K562 (cell line): ENCODE data around the gene DEFB110. TPM values are rescaled to one million over a fixed set of nuclear protein-coding genes. Genes with fewer than 3 reads are reported as not detected.

ENCODE experiments used
- ATAC-seq: fragments of 200-7000 bp; cut with Tn5 transposase; 3 replicates; pipeline ENCODE4 v1.9.1; 2020; ENCODE audit warnings: moderate library complexity
- BruUV-seq: library from RNA; stranded (reverse); fragments of 400-500 nt; replicated peaks from 2 replicates; lab custom pipeline; 2021; lab: Mats Ljungman, UMichigan
- CTCF ChIA-PET: fragments of 300-600 bp; formaldehyde crosslinking; extraction: SDS; loops from one replicate; lab custom pipeline; 2021; ENCODE audit warnings: low intra/inter-chr PET ratio; lab: Yijun Ruan, JAX
- POLR2A ChIA-PET: fragments of 300-600, 350-650 bp; sonication (Branson Sonifier 250); formaldehyde crosslinking; extraction: SDS; loops from one replicate; lab custom pipeline; 2021; ENCODE audit warnings: antibody characterized with exemption, inconsistent platforms; lab: Yijun Ruan, JAX
- DNase-seq, 4 experiments: peaks; one replicate each; pipeline versions ENCODE4 v3.0.0 to v3.0.0-alpha.2; 2011 to 2018; ENCODE audit warnings: low spot score in 3 of 4, mixed read lengths in 3 of 4; ENCODE audit errors: extremely low read depth in 1 of 4
- FAIRE-seq: peaks from 2 replicates; lab custom pipeline; 2011; peaks lifted over from hg19 to GRCh38; lab: Jason Lieb, UNC
- H2AFZ ChIP-seq: 2 replicates; pipeline ENCODE4 v1.6.0; 2011; ENCODE audit warnings: low read depth, low read length, control low read depth, inconsistent platforms
- H3K27ac ChIP-seq: fragments of 200-600 bp; 3 replicates; pipeline ENCODE4 v1.8.0; 2011; ENCODE audit warnings: low read depth, mild to moderate bottlenecking, control low read depth, inconsistent platforms, low read length, moderate library complexity, mixed read lengths; ENCODE audit errors: extremely low read depth
- H3K27me3 ChIP-seq, 2 experiments: fragments of 300-600 bp in 1 of 2; 2 replicates in 1 of 2; 3 replicates in 1 of 2; pipeline versions ENCODE4 v1.6.0 to v1.8.0; 2011; ENCODE audit warnings: inconsistent platforms in 2 of 2, low read length in 2 of 2, mild to moderate bottlenecking in 1 of 2, mixed read lengths in 1 of 2, moderate library complexity in 1 of 2; ENCODE audit not compliant: control insufficient read depth in 2 of 2, insufficient read depth in 2 of 2
- H3K36me3 ChIP-seq: fragments of 300-600 bp; 3 replicates; pipeline ENCODE4 v1.8.0; 2011; ENCODE audit warnings: mild to moderate bottlenecking, low read length, inconsistent platforms; ENCODE audit not compliant: control insufficient read depth, insufficient read depth
- H3K4me1 ChIP-seq, 2 experiments: fragments of 200-600 bp in 1 of 2; replicated peaks in 1 of 2; 2 replicates in 1 of 2; 3 replicates in 1 of 2; pipeline versions ENCODE4 v1.5.1 to v1.8.0; 2011; ENCODE audit warnings: inconsistent platforms in 2 of 2, low read length in 2 of 2, mild to moderate bottlenecking in 1 of 2, mixed read lengths in 1 of 2, moderate library complexity in 1 of 2; ENCODE audit not compliant: control insufficient read depth in 2 of 2, insufficient read depth in 2 of 2
- H3K4me2 ChIP-seq: 2 replicates; pipeline ENCODE4 v1.6.1; 2011; ENCODE audit warnings: low read length, control low read depth, inconsistent platforms, mixed read lengths; ENCODE audit not compliant: insufficient read depth
- H3K4me3 ChIP-seq: fragments of 200-600 bp; sonication (generic), shearing (Covaris generic); 2 replicates; pipeline ENCODE4 v1.5.1; 2016; ENCODE audit warnings: control low read depth, inconsistent platforms
- H3K79me2 ChIP-seq: fragments of 200-600 bp; 3 replicates; pipeline ENCODE4 v1.8.0; 2011; ENCODE audit warnings: low read length, inconsistent platforms; ENCODE audit not compliant: control insufficient read depth, insufficient read depth
- H3K9ac ChIP-seq, 2 experiments: 2 replicates each; pipeline versions ENCODE4 v1.6.0 to v1.6.1; 2011; ENCODE audit warnings: low read depth in 2 of 2, low read length in 2 of 2, control low read depth in 1 of 2, inconsistent platforms in 1 of 2, mild to moderate bottlenecking in 1 of 2, mixed read lengths in 1 of 2; ENCODE audit not compliant: insufficient read depth in 1 of 2
- H3K9me1 ChIP-seq: one replicate; pipeline ENCODE4 v1.6.0; 2011; ENCODE audit warnings: inconsistent platforms, mild to moderate bottlenecking, low read length, moderate library complexity; ENCODE audit not compliant: control insufficient read depth, insufficient read depth
- H3K9me3 ChIP-seq: replicated peaks from 2 replicates; pipeline ENCODE4 v1.5.1; 2011; ENCODE audit warnings: low read depth, low read length, inconsistent platforms; ENCODE audit not compliant: control insufficient read depth, insufficient read depth
- H4K20me1 ChIP-seq: replicated peaks from 2 replicates; pipeline ENCODE4 v1.6.1; 2011; ENCODE audit warnings: low read length, inconsistent platforms, mixed read lengths; ENCODE audit not compliant: control insufficient read depth, insufficient read depth
- CC2D1A ChIP-seq: fragments of 450-650 bp; IDR thresholded peaks from 2 replicates; pipeline ENCODE4 v1.6.1; 2017; ENCODE audit warnings: mild to moderate bottlenecking
- CEBPB ChIP-seq: fragments of 450-650 bp; IDR thresholded peaks from 2 replicates; pipeline ENCODE4 v1.6.1; 2016; ENCODE audit warnings: missing genetic modification characterization, missing compliant biosample characterization
- DDX20 ChIP-seq: fragments of 450-650 bp; IDR thresholded peaks from 2 replicates; pipeline ENCODE4 v1.6.1; 2016; ENCODE audit warnings: missing genetic modification characterization, low read depth, mild to moderate bottlenecking, missing compliant biosample characterization, moderate library complexity
- KLF1 ChIP-seq: fragments of 450-650 bp; IDR thresholded peaks from 2 replicates; pipeline ENCODE4 v1.6.1; 2016; ENCODE audit warnings: missing genetic modification characterization, missing compliant biosample characterization
- KLF16 ChIP-seq: IDR thresholded peaks from 2 replicates; pipeline ENCODE4 v1.6.1; 2016; ENCODE audit warnings: antibody characterized with exemption
- LEF1 ChIP-seq: fragments of 450-650 bp; IDR thresholded peaks from 2 replicates; pipeline ENCODE4 v1.6.1; 2016; ENCODE audit warnings: mild to moderate bottlenecking
- NBN ChIP-seq: fragments of 450-650 bp; IDR thresholded peaks from 2 replicates; pipeline ENCODE4 v1.6.1; 2016; ENCODE audit warnings: low read depth, mild to moderate bottlenecking
- NRF1 ChIP-seq, 2 experiments: fragments of 450-650 bp; IDR thresholded peaks in 1 of 2; conservative IDR thresholded peaks in 1 of 2; 2 replicates each; pipeline ENCODE4 v1.6.1; 2014; ENCODE audit warnings: mild to moderate bottlenecking in 2 of 2
- ZEB2 ChIP-seq: fragments of 450-650 bp; IDR thresholded peaks from 2 replicates; pipeline ENCODE4 v1.6.1; 2016
- WGBS: fragments of 100-300 bp; shearing (Covaris generic); methylation state at CpG from one replicate; pipeline ENCODE4 v1.1.6; 2016; ENCODE audit warnings: low coverage, mixed read lengths; ENCODE audit not compliant: insufficient coverage; ENCODE audit errors: missing lambda C conversion rate; 5-methylcytosine and 5-hydroxymethylcytosine counted together
- in situ Hi-C: fragments of 300-500 bp; cut with MboI; formaldehyde crosslinking; loops from 4 replicates; pipeline ENCODE4 v1.15.0; 2018; ENCODE audit warnings: inconsistent platforms, mixed read lengths
- intact Hi-C: fragments of 100-400 bp; cut with micrococcal nuclease; formaldehyde crosslinking; loops from 2 replicates; pipeline ENCODE4 v1.14.2; 2022
- polyA plus RNA-seq, 8 experiments: library from polyadenylated mRNA; depleted of rRNA in 4 of 8; stranded (reverse) in 5 of 8; unstranded in 3 of 8; fragments of >200 nt; fragmentation: Nextera tagmentation in 2 of 8; fragmentation: Illumina TruSeq in 1 of 8; extraction: Ambion mirVana in 2 of 8; extraction: Trizol in 1 of 8; gene quantifications; 2 replicates each; pipeline versions ENCODE4 v1.2.1 to v1.2.3, GENCODE V29; 2011 to 2014; ENCODE audit warnings: inconsistent platforms in 1 of 8, missing spikeins in 1 of 8
- total RNA-seq, 7 experiments: library from RNA; depleted of rRNA in 6 of 7; stranded (reverse); fragments of >200 nt in 6 of 7; fragmentation: Illumina TruSeq in 2 of 7; extraction: Trizol in 2 of 7; gene quantifications; 2 replicates each; pipeline versions ENCODE4 v1.2.1 to v1.2.3, GENCODE V29; 2011 to 2021; ENCODE audit warnings: low replicate concordance in 1 of 7

Gene DEFB110
- total and polyA plus RNA-seq, 9 of the 15 experiments (the other 6 are each of a cell fraction or from before 2014, with no cell fraction given): not detected

GRCh38 chr6:50030777-50031562, 9.2 kb upstream of the DEFB110 start (continued):
- TF ChIP-seq CEBPB (tag): peak; percentile 74
- TF ChIP-seq ZEB2: peak; percentile 44; the same call in 1 of the 2 replicates
- TF ChIP-seq KLF16: 0 out of 2 replicates have a peak, but pooled peaks have one; percentile 26
- TF ChIP-seq CC2D1A: peak; percentile 51; the same call in 1 of the 2 replicates
- no peak for TF ChIP-seq LEF1
- peak; percentile 27; the same call in 1 of the 2 replicates for TF ChIP-seq NBN
- TF ChIP-seq KLF1 (tag): 0 out of 2 replicates have a peak, but pooled peaks have one; percentile 30

DNA sequence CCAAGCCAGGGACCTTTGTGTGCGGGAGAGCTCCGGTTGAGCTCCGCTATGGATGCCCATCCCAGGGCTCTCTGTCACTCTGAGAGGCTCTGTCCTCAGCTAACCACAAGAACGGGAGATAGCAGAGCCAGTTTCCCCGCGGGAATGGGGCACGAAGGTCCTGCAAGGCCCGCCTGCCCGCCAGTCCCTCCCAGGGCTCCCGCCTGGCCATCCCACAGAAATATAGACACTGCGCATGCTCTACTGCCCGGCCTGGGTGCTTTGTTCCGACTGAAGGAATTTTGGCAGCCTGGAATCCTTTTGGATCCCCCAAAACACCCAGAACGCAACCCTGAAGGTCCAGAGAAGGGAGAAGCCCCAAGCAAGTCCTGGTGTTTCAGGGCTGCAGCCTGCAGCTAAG, 8.6 kb upstream of the DEFB110 start:
- H3K9me3 ChIP-seq: no peaks in the 10 kb centered on the region
- BruUV-seq: no TSS peak
- H4K20me1 ChIP-seq: no peaks in the 10 kb centered on the region
- peak; percentile 36 for ATAC-seq
- FAIRE-seq: no peak
- no peaks in the 10 kb centered on the region for H3K36me3 ChIP-seq
- no peaks in the 10 kb centered on the region; a peak in 1 of 5 replicates for H3K27me3 ChIP-seq
- no peaks in the 10 kb centered on the region for H3K9me1 ChIP-seq
- in situ Hi-C loops: no loop called here
- H3K79me2 ChIP-seq: no peaks in the 10 kb centered on the region
- peak overlapping the region; percentile 85 for H3K4me2 ChIP-seq
- H3K4me1 ChIP-seq: peaks cover 0 to 8% of the 10 kb centered on the region in 2 experiments; a peak in 2 of 5 replicates
- H2AFZ ChIP-seq: peak overlapping the region; percentile 92
- H3K27ac ChIP-seq: no peak overlapping the region
- no peak for TF ChIP-seq DDX20 (tag)
- peak; percentile 88 to 90 for TF ChIP-seq NRF1 (conservative IDR thresholded peaks at IDR 0.05 in 1 of 2, IDR thresholded peaks at IDR 0.05 in 1 of 2)
- H3K9ac ChIP-seq: peak overlapping the region in 1 of 2 experiments; percentile 75; a peak in 2 of 4 replicates
- CTCF ChIA-PET: interaction anchor here (0.7 to 1.7 kb wide), 3 partner anchors 107 to 498 kb away, joined by 3 to 15 read pairs (median 4); no protein-coding TSS in a partner anchor
- no peak for DNase-seq
- H3K4me3 ChIP-seq: 0 out of 2 replicates have a peak overlapping the region, but pooled peaks have one; percentile 6
- intact Hi-C loops: loop anchor here (1.0 to 5.0 kb wide), 2 partner anchors 423 to 578 kb away; no protein-coding TSS in a partner anchor
- 8% methylated on average over 13 of the region's 14 CpGs for WGBS
- POLR2A ChIA-PET: interaction anchor here (0.5 to 1.2 kb wide), 2 partner anchors 12 to 49 kb away, joined by 3 to 6 read pairs; no protein-coding TSS in a partner anchor
